ENCODE results near the gene PGA5. TPM values are rescaled to one million over a fixed set of nuclear protein-coding genes. Genes with fewer than 3 reads are reported as not detected.

Gene PGA5
- total and polyA plus RNA-seq, 10 of the 15 experiments (the other 5 are each of a cell fraction or from before 2014, with no cell fraction given): not detected

- Histone ChIP-seq H3K4me3 (peak overlapping the region; percentile 70), H4K20me1 (ENCODE audit: control insufficient read depth, insufficient read depth) (no peaks in the 10 kb centered on the region), H3K4me1 (ENCODE audit: control insufficient read depth, insufficient read depth, low read length) (peaks cover 28% of the 10 kb centered on the region), H3K27ac (ENCODE audit: control insufficient read depth, insufficient read depth) (peak overlapping the region; percentile 67), H3K27me3 (replicated peaks in 1 of 2; ENCODE audit: control insufficient read depth in 2 of 2, insufficient read depth in 2 of 2, low read length in 1 of 2) (no peaks in the 10 kb centered on the region), H3K4me2 (ENCODE audit: control insufficient read depth, insufficient read depth) (peak overlapping the region; percentile 100), H3K9ac (ENCODE audit: control insufficient read depth, insufficient read depth, low read length) (peak overlapping the region; percentile 78), H3K79me2 (ENCODE audit: control insufficient read depth, insufficient read depth, low read length) (no peaks in the 10 kb centered on the region; the same call in 1 of the 2 replicates), H2AFZ (ENCODE audit: control insufficient read depth, low read depth, low read length) (peak overlapping the region; percentile 92), H3K36me3 (ENCODE audit: control insufficient read depth in 2 of 2, insufficient read depth in 2 of 2, low read length in 1 of 2) (peaks cover 0 to 14% of the 10 kb centered on the region in 2 experiments; a peak in 2 of 4 replicates), H3K9me3 (replicated peaks; ENCODE audit: control insufficient read depth, insufficient read depth, low read length) (no peaks in the 10 kb centered on the region)
- POLR2A ChIA-PET: interaction anchor here (0.6 to 1.1 kb wide), 3 partner anchors 23 to 75 kb away, joined by 3 to 6 read pairs (median 3); no protein-coding TSS in a partner anchor
- in situ Hi-C loops (cut with MboI) (no loop called here), intact Hi-C loops (cut with micrococcal nuclease; ENCODE audit: unreplicated experiment) (no loop called here)
- DNase-seq (ENCODE audit: low read depth, low spot score): no peak
- CTCF ChIA-PET: interaction anchor here (0.7 to 2.8 kb wide), 11 partner anchors 24 to 463 kb away, joined by 3 to 16 read pairs (median 4); partner anchors contain the start of gene TMEM216
- 9% methylated on average over 43 of the region's 60 CpGs for WGBS (ENCODE audit: insufficient coverage, insufficient replicate concordance, low lambda C conversion rate, missing lambda C conversion rate)
- RAD21 ChIA-PET (ENCODE audit: unreplicated experiment): interaction anchor here (1.6 to 2.5 kb wide), 3 partner anchors 41 to 91 kb away, joined by 5 to 9 read pairs (median 8); no protein-coding TSS in a partner anchor
- BruUV-seq (replicated peaks): no TSS peak
- SMC1A ChIA-PET (ENCODE audit: uncharacterized antibody, unreplicated experiment): interaction anchor here (1.0 to 2.1 kb wide), 5 partner anchors 12 to 92 kb away, joined by 3 to 9 read pairs (median 5); partner anchors contain the start of genes CYB561A3 and TMEM138
- peak; percentile 67 for ATAC-seq
- peak; percentile 49 for FAIRE-seq
- TF ChIP-seq SRF (IDR thresholded peaks at IDR 0.05; ENCODE audit: low read depth in 2 of 2, low read length in 2 of 2) (no peak), ATF7 (IDR thresholded peaks at IDR 0.05; ENCODE audit: low read depth) (no peak), SUPT20H (IDR thresholded peaks at IDR 0.05; ENCODE audit: borderline replicate concordance, control insufficient read depth, low read depth, low read length) (no peak), POLR2A (IDR thresholded peaks at IDR 0.05; ENCODE audit: low read depth, low read length) (0 out of 2 replicates have a peak, but pooled peaks have one; percentile 48), BHLHE40 (IDR thresholded peaks at IDR 0.05; ENCODE audit: borderline replicate concordance in 1 of 2, low read depth in 2 of 2, low read length in 1 of 2) (peak; percentile 80 to 96), YY1 (IDR thresholded peaks at IDR 0.05; ENCODE audit: low read depth, low read length) (no peak), CHD2 (IDR thresholded peaks at IDR 0.05; ENCODE audit: borderline replicate concordance, low read depth, low read length) (no peak), BACH1 (IDR thresholded peaks at IDR 0.05; ENCODE audit: borderline replicate concordance) (peak; percentile 33; the same call in 1 of the 2 replicates), CTCF (IDR thresholded peaks at IDR 0.05 in 2 of 3, conservative IDR thresholded peaks at IDR 0.05 in 1 of 3; ENCODE audit: control insufficient read depth in 2 of 3, extremely low read depth in 1 of 3, insufficient read depth in 1 of 3, low read depth in 3 of 3, low read length in 3 of 3) (peak in 1 of 3 experiments; percentile 11; a peak in 1 of 6 replicates), WRNIP1 (IDR thresholded peaks at IDR 0.05; ENCODE audit: borderline replicate concordance, low read depth, low read length) (no peak), ZBTB11 (CRISPR knock-in tag; IDR thresholded peaks at IDR 0.05) (no peak), NR2C1 (IDR thresholded peaks at IDR 0.05) (no peak), LARP7 (IDR thresholded peaks at IDR 0.05) (no peak), MEF2B (IDR thresholded peaks at IDR 0.05; ENCODE audit: partially characterized antibody, poor library complexity, severe bottlenecking) (no peak), EGR1 (IDR thresholded peaks at IDR 0.05; ENCODE audit: borderline replicate concordance in 1 of 2, low read depth in 2 of 2, low read length in 2 of 2) (peak in 1 of 2 experiments; percentile 76; a peak in 1 of 3 replicates), POLR2AphosphoS5 (IDR thresholded peaks at IDR 0.05; ENCODE audit: low read length) (no peak), RB1 (IDR thresholded peaks at IDR 0.05; ENCODE audit: borderline replicate concordance) (no peak)
These were observed 53.1 kb downstream of the PGA5 start for GRCh38 chr11:61293867-61294716.
